Activated naive CD4-positive, alpha-beta T cell treated with anti-CD3 and anti-CD28 coated beads, Interleukin-2, amount 50 U/mL, for 24 hours (primary cell): Measurements from ENCODE around the gene IGLL5.
"Not testable (repeated sequence)": the region's sequence is repeated elsewhere in the genome, so short reads cannot be mapped to it uniquely, and the experiment has no call there.

ENCODE experiments used
- H3K27ac Mint-ChIP-seq: one replicate; pipeline ENCODE4 v1.8.0; 2021; ENCODE audit warnings: mild to moderate bottlenecking, mixed read lengths
- H3K27me3 Mint-ChIP-seq: one replicate; pipeline ENCODE4 v1.8.0; 2021; ENCODE audit warnings: mixed read lengths
- H3K36me3 Mint-ChIP-seq: one replicate; pipeline ENCODE4 v1.8.0; 2021; ENCODE audit warnings: mixed read lengths
- H3K4me1 Mint-ChIP-seq: one replicate; pipeline ENCODE4 v1.8.0; 2021; ENCODE audit warnings: mixed read lengths
- H3K4me3 Mint-ChIP-seq: one replicate; pipeline ENCODE4 v1.8.0; 2021; ENCODE audit warnings: mild to moderate bottlenecking, mixed read lengths
- H3K9me3 Mint-ChIP-seq: one replicate; pipeline ENCODE4 v1.8.0; 2021; ENCODE audit warnings: mixed read lengths

The IGLL5 gene

DNA sequence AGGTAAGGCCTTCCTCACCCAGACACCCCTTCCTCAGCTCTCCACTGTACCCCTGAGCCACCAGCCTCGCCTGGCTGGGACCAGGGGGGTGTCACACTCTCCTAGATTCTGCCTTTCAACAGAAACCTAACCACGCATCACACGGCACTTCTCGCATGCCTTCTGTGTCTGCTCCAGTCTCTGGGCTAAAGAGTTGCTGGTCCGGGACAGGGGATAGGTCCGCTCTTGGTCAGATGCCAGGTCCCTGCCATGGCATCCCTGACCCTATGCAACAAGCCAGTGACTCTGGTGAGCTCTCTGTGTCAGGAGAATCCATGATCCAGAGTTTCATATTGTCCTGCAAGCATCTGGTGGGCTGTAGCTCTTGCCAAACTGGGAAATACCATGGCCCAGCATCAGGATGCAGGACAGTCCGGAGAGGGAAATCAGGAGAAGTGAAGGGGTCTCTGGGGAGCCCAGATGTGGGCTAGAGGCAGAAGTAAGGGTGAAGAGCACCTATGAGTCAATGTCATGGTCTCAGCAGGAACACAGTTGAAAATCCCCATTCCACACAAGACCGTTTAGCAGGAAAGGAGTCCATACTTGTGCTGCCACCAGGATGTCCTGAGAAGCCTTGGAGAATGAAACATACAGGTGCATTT is 14.1 kb downstream of the IGLL5 start:
- H3K9me3 Mint-ChIP-seq: no peaks in the 10 kb centered on the region
- H3K36me3 Mint-ChIP-seq: no peaks in the 10 kb centered on the region
- H3K27ac Mint-ChIP-seq: no peak overlapping the region
- H3K4me1 Mint-ChIP-seq: no peaks in the 10 kb centered on the region
- H3K27me3 Mint-ChIP-seq: no peaks in the 10 kb centered on the region
- no peak overlapping the region for H3K4me3 Mint-ChIP-seq

- Mint-ChIP-seq H3K4me1 (no peaks in the 10 kb centered on the region), H3K27ac (no peak overlapping the region), H3K27me3 (no peaks in the 10 kb centered on the region), H3K4me3 (no peak overlapping the region), H3K36me3 (no peaks in the 10 kb centered on the region), H3K9me3 (no peaks in the 10 kb centered on the region)
These were observed 14.8 kb downstream of the IGLL5 start for GRCh38 chr22:22902247-22903001.

GRCh38 chr22:22903355-22903777 is 15.8 kb downstream of the IGLL5 start:
- Mint-ChIP-seq H3K27ac (no peak overlapping the region), H3K9me3 (no peaks in the 10 kb centered on the region), H3K36me3 (no peaks in the 10 kb centered on the region), H3K4me3 (no peak overlapping the region), H3K4me1 (no peaks in the 10 kb centered on the region), H3K27me3 (no peaks in the 10 kb centered on the region)

- not testable (repeated sequence) for H3K27ac Mint-ChIP-seq, H3K27me3 Mint-ChIP-seq, H3K9me3 Mint-ChIP-seq, H3K36me3 Mint-ChIP-seq, H3K4me1 Mint-ChIP-seq, H3K4me3 Mint-ChIP-seq
These were observed 16.2 kb downstream of the IGLL5 start for GRCh38 chr22:22903781-22904192.

DNA sequence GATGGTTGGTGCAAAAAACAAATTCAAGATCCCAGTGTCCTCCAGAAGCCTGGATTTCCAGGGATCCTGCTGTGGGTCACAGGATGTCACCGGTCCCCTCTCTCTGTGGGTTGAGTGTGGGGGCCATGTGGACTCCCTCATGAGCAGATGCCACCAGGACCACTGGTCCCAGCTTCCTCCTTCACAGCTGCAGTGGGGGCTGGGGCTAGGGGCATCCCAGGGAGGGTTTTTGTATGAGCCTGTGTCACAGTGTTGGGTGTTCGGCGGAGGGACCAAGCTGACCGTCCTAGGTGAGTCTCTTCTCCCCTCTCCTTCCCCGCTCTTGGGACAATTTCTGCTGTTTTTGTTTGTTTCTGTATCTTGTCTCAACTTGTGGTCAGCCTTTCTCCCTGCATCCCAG is 17.1 kb downstream of the IGLL5 start:
- H3K4me1 Mint-ChIP-seq, H3K4me3 Mint-ChIP-seq, H3K36me3 Mint-ChIP-seq, H3K9me3 Mint-ChIP-seq, H3K27me3 Mint-ChIP-seq, H3K27ac Mint-ChIP-seq: not testable (repeated sequence)

DNA sequence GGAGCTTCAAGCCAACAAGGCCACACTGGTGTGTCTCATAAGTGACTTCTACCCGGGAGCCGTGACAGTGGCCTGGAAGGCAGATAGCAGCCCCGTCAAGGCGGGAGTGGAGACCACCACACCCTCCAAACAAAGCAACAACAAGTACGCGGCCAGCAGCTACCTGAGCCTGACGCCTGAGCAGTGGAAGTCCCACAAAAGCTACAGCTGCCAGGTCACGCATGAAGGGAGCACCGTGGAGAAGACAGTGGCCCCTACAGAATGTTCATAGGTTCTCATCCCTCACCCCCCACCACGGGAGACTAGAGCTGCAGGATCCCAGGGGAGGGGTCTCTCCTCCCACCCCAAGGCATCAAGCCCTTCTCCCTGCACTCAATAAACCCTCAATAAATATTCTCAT is 18.8 kb downstream of the IGLL5 start:
- not testable (repeated sequence) for H3K27me3 Mint-ChIP-seq, H3K36me3 Mint-ChIP-seq, H3K4me3 Mint-ChIP-seq, H3K9me3 Mint-ChIP-seq, H3K4me1 Mint-ChIP-seq, H3K27ac Mint-ChIP-seq

DNA sequence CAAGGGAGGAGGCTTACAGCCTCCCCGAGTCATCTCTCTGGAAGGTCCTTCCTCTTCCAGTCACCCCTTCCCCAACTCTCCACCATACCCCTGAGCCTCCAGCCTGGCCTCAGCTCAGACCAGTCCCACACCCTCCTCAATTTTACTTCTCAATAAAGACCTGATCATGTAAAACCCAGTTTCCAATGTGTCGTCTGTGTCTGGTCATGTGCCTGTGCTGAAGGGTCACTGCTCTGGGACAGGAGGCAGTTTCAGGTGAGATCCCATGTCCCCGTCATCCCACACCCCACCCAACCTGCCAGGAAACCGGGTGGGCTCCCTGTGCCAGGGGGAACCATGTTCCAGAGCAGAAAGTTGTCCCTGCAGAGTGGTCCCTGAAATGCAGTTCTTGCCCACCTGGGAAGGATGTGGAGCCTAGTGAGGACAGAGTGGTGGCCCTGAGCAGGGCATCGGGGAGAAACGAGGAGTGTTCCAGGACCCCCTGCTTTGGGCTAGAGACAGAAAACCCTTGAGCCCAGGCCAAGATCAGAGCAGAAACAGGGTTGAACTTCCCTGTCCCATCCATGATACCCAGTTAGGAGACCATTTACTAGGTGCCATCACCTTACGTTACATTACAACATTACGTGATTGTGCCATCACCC is 19.4 kb downstream of the IGLL5 start:
- Mint-ChIP-seq H3K27ac (no peak overlapping the region), H3K27me3 (no peaks in the 10 kb centered on the region), H3K4me1 (no peaks in the 10 kb centered on the region), H3K36me3 (no peaks in the 10 kb centered on the region), H3K4me3 (no peak overlapping the region), H3K9me3 (no peaks in the 10 kb centered on the region)

DNA sequence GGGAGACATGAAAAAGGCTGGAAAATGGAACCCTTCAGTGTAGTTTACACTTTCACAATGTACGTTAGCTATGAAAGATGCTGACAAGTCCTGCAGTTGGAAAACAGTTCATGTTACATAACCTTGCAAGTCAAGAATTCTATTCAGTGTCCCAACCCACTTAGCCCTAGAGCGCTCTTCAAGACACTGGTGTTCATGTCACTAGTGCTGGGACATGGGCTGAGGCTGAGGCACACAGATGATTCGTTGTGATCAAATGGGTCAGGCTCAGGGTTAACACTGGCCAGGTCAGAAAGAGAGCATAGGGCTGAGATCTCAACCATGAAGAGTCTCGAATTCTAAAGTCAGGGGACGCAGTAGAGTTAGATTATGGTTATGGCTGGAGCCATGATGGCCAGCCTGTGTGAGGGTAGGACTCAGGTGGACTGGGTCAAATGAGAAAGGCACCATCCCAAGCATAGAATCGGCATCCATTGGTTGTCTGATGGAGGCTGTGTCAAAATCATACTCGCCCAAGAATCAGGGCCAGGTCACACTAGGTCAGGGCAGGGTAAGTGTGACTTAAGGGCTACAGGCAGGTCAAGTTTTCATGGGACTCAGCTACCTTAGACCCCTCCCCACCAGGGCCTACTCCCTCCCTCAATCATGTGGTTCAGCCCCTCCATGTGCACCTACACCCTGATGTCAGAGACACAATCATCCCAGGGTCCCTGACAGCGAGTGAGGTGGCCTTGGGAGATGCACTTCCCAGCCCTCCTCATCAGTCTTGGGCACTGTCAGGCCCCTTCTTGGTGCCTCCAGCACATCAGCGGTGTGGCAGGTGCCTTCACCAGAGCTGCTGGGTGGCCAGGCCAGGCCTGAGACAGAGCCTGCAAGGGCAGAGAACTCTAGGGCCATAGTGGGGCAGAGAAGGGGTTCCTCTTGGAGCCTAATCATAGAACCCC is 20.2 kb downstream of the IGLL5 start:
- H3K4me3 Mint-ChIP-seq: no peak overlapping the region
- H3K9me3 Mint-ChIP-seq: no peaks in the 10 kb centered on the region
- H3K27ac Mint-ChIP-seq: no peak overlapping the region
- H3K4me1 Mint-ChIP-seq: no peaks in the 10 kb centered on the region
- no peaks in the 10 kb centered on the region for H3K36me3 Mint-ChIP-seq
- no peaks in the 10 kb centered on the region for H3K27me3 Mint-ChIP-seq

DNA sequence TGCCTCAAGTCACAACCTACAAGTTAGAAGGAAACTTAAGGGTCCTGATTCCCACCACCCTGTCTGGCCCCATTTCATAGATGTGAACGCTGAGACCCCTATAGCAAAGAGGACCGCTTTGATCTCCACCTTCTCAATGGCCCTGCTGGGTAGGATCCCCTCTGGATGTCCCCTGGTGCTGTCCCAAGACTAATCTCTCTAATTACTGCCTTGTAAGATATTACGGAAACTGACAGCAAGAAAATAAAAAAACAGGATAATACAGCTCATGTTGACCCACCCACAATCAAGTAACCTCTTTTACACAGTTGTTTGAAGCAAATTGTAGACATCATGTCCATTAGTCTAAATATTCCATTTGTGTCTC is 20.9 kb downstream of the IGLL5 start:
- H3K4me1 Mint-ChIP-seq: no peaks in the 10 kb centered on the region

GRCh38 chr22:22908941-22909604 is 21.5 kb downstream of the IGLL5 start:
- Mint-ChIP-seq H3K9me3 (no peaks in the 10 kb centered on the region), H3K36me3 (no peaks in the 10 kb centered on the region), H3K4me1 (no peaks in the 10 kb centered on the region), H3K4me3 (no peak overlapping the region), H3K27me3 (no peaks in the 10 kb centered on the region), H3K27ac (no peak overlapping the region)

More for the DNA sequence above, 20.9 kb downstream of the IGLL5 start:
- H3K9me3 Mint-ChIP-seq: no peaks in the 10 kb centered on the region
- no peak overlapping the region for H3K27ac Mint-ChIP-seq
- H3K27me3 Mint-ChIP-seq: no peaks in the 10 kb centered on the region
- no peak overlapping the region for H3K4me3 Mint-ChIP-seq
- H3K36me3 Mint-ChIP-seq: no peaks in the 10 kb centered on the region

DNA sequence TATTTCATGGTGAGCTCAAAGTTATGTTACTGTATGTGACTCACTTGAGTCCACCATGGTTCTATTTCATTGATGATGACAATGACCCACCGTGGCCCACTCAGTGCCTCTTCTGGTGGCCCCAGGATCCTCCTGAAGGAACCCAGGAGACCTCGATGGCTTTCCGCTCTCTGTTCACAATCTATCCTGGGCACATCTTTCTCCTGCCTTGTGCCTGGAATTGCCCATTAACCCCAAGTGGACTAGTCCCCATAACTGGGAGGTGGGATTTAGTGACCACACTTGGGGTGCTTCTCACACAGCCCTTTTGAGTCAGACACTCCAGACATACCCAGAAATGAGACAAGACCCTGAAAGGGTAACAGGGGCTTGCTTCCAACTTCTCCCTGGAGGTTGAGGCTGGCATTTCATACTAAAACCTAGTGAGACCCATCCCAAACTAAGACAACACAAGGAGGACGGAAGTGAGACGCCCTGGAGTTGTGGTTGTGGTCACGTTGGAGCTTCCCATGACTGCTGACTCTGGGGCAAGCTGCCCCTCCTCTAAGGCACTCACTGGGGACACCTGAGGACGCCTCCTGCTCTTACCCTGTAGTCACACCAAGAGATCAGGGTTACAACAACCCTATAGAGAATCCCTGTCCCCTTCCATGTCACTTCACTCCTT is 22.1 kb downstream of the IGLL5 start:
- Mint-ChIP-seq H3K4me1 (no peaks in the 10 kb centered on the region), H3K27ac (peak overlapping the region; percentile 52), H3K9me3 (no peaks in the 10 kb centered on the region), H3K4me3 (no peak overlapping the region), H3K27me3 (no peaks in the 10 kb centered on the region), H3K36me3 (no peaks in the 10 kb centered on the region)

- Mint-ChIP-seq H3K36me3 (no peaks in the 10 kb centered on the region), H3K27me3 (no peaks in the 10 kb centered on the region), H3K27ac (no peak overlapping the region), H3K9me3 (no peaks in the 10 kb centered on the region), H3K4me1 (no peaks in the 10 kb centered on the region), H3K4me3 (no peak overlapping the region)
These were observed 22.9 kb downstream of the IGLL5 start for GRCh38 chr22:22910272-22911240.

DNA sequence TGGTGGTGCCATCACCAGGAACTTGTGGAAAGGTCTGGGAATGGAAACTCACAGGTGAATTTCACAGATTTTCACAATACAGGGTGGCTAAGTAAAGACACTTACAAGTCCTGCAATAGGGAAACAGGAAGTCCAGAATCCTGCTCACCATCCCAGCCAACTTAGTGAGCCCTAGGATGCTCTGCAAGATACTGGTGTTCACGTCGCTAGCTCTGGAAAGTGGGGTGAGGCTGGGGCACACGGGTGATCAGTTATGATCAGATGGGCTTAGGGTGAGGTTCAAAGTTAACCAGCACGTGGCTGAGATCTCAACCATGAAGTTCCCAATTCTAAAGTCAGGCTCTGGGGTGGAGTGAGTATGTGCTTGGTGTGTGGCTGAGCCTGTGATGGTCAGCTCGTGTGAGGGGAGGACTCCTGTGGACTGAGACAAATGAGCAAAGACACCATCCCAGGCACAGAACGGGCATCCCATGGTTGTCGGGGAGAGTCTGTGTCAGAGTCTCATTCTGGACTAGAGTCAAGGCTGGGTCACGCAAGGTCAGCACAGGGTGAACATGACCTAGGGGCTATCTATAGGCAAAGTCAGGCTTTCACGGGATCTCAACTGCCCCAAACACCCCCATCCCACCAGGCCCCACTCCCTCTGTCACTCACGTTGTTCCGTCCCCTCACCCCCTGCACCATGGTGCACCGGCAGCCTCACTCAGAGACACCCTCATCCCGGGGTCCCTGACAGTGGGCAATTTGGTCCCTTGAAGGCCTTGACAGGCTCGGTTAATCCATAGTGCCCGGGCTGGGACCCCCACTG is 23.9 kb downstream of the IGLL5 start:
- Mint-ChIP-seq H3K9me3 (no peaks in the 10 kb centered on the region), H3K36me3 (no peaks in the 10 kb centered on the region), H3K27me3 (no peaks in the 10 kb centered on the region), H3K27ac (no peak overlapping the region), H3K4me1 (no peaks in the 10 kb centered on the region), H3K4me3 (no peak overlapping the region)
